ENCODE data around the gene ADCY1. TPM values are rescaled to one million over a fixed set of nuclear protein-coding genes. Genes with fewer than 3 reads are reported as not detected.

Gene ADCY1
- polyA plus RNA-seq, 4 donors, result under 0.01 to 1.0 (median 0.88) TPM; not detected in 1

DNA sequence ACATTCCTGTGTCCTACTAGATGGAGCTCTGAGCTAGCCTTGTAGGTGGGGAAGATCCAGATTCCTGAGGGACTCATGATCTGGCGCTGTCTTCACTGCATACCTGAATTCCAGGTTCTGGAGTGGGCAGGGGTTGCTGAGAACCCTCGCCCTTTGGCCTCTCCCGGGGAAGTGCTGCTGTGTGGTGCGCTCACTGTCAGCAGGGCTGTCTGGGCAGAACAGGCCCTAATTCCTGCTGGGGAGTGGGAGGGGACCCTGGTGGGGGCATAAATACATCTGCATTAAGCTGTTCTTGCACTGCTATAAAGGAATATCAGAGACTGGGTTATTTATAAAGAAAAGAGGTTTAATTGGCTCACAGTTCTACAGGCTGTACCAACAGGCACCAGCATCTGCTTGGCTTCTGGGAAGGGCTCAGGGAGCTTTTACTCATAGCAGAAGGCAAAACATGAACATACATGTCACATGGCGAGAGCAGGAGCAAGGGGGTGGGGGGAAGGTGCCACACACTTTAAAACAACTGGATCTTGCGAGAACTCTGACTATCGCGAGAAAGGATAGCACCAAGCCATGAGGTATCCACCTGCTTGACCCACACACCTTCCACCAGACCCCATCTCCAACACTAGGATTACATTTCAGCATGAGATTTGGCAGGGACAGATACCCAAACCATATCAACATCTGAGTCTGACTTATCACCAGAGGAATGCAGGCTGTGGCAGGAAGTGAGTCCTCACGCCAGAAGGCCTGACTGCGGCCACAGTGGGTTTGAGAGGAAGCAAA is 115.0 kb downstream of the ADCY1 start:
- 81 to 90% (median 84%) methylated on average over 10 of the region's 10 CpGs for WGBS, 3 donors
- Histone ChIP-seq H3K27ac (ENCODE audit: low read depth in 1 of 3, low read length in 2 of 3) (no peak overlapping the region), H3K4me1 (ENCODE audit: control insufficient read depth in 3 of 3, insufficient read depth in 2 of 3, low read depth in 1 of 3, low read length in 2 of 3) (peaks cover 0 to 8% (median 0%) of the 10 kb centered on the region in 3 donors), H3K27me3 (ENCODE audit: control insufficient read depth in 3 of 3, insufficient read depth in 3 of 3, low read length in 3 of 3) (no peaks in the 10 kb centered on the region), H3K4me3 (ENCODE audit: low read depth in 1 of 3, low read length in 3 of 3) (no peak overlapping the region), H3K9me3 (ENCODE audit: control insufficient read depth in 2 of 2, insufficient read depth in 1 of 2, low read depth in 1 of 2, low read length in 1 of 2) (no peaks in the 10 kb centered on the region), H3K36me3 (ENCODE audit: control insufficient read depth in 3 of 3, insufficient read depth in 2 of 3, low read depth in 1 of 3, low read length in 3 of 3) (no peaks in the 10 kb centered on the region)
- FAIRE-seq (no peak), DNase-seq (no peak)

GRCh38 chr7:45689797-45690761 is 115.9 kb downstream of the ADCY1 start:
- no peaks in the 10 kb centered on the region for H3K27me3 ChIP-seq (ENCODE audit: control insufficient read depth in 3 of 3, insufficient read depth in 3 of 3, low read length in 3 of 3)
- no peaks in the 10 kb centered on the region for H3K36me3 ChIP-seq (ENCODE audit: control insufficient read depth in 3 of 3, insufficient read depth in 2 of 3, low read depth in 1 of 3, low read length in 3 of 3)
- 87 to 93% (median 90%) methylated on average over 15 of the region's 15 CpGs for WGBS, 3 donors
- no peaks in the 10 kb centered on the region for H3K9me3 ChIP-seq (ENCODE audit: control insufficient read depth in 2 of 2, insufficient read depth in 1 of 2, low read depth in 1 of 2, low read length in 1 of 2)
- no peak overlapping the region for H3K27ac ChIP-seq (ENCODE audit: low read depth in 1 of 3, low read length in 2 of 3)
- DNase-seq, result no peak
- FAIRE-seq, result no peak
- no peak overlapping the region for H3K4me3 ChIP-seq (ENCODE audit: low read depth in 1 of 3, low read length in 3 of 3)
- peaks cover 0 to 8% (median 0%) of the 10 kb centered on the region in 3 donors for H3K4me1 ChIP-seq (ENCODE audit: control insufficient read depth in 3 of 3, insufficient read depth in 2 of 3, low read depth in 1 of 3, low read length in 2 of 3)

GRCh38 chr7:45690762-45691150 is 116.6 kb downstream of the ADCY1 start:
- Histone ChIP-seq H3K36me3 (ENCODE audit: control insufficient read depth in 3 of 3, insufficient read depth in 2 of 3, low read depth in 1 of 3, low read length in 3 of 3) (no peaks in the 10 kb centered on the region), H3K4me3 (ENCODE audit: low read depth in 1 of 3, low read length in 3 of 3) (no peak overlapping the region), H3K9me3 (ENCODE audit: control insufficient read depth in 2 of 2, insufficient read depth in 1 of 2, low read depth in 1 of 2, low read length in 1 of 2) (no peaks in the 10 kb centered on the region), H3K27me3 (ENCODE audit: control insufficient read depth in 3 of 3, insufficient read depth in 3 of 3, low read length in 3 of 3) (no peaks in the 10 kb centered on the region), H3K27ac (ENCODE audit: low read depth in 1 of 3, low read length in 2 of 3) (no peak overlapping the region), H3K4me1 (ENCODE audit: control insufficient read depth in 3 of 3, insufficient read depth in 2 of 3, low read depth in 1 of 3, low read length in 2 of 3) (peaks cover 0 to 8% (median 0%) of the 10 kb centered on the region in 3 donors)
- DNase-seq (no peak), FAIRE-seq (no peak)

DNA sequence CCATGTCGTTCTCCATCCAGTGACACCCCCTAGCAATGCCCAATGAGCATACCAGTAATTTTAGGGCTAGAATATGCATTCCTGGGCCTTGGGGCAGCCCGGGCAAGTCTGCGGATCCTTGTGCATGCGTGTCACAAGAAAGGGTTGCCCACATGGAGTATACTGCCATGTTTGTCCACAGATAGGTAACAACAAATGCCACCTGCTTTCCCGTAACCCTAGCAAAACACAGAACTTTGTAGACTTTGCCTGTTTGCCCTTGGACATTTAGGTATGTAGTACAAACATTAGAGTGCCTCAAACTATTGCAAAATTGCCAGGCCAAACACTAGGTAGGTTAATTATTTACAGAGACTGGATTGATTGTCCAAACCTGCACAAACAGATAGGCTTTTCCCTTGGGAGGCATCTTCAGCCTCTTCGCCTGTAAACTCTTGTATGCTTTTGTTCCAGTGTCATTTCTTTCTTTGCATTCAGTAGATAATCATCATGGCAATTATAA is 117.0 kb downstream of the ADCY1 start:
- no peaks in the 10 kb centered on the region for H3K9me3 ChIP-seq (ENCODE audit: control insufficient read depth in 2 of 2, insufficient read depth in 1 of 2, low read depth in 1 of 2, low read length in 1 of 2)
- DNase-seq, result peak; percentile 26 to 53
- H3K27ac ChIP-seq (ENCODE audit: low read depth in 1 of 3, low read length in 2 of 3), result no peak overlapping the region
- no peaks in the 10 kb centered on the region for H3K27me3 ChIP-seq (ENCODE audit: control insufficient read depth in 3 of 3, insufficient read depth in 3 of 3, low read length in 3 of 3)
- peaks cover 0 to 8% (median 0%) of the 10 kb centered on the region in 3 donors for H3K4me1 ChIP-seq (ENCODE audit: control insufficient read depth in 3 of 3, insufficient read depth in 2 of 3, low read depth in 1 of 3, low read length in 2 of 3)
- no peak for FAIRE-seq
- H3K36me3 ChIP-seq (ENCODE audit: control insufficient read depth in 3 of 3, insufficient read depth in 2 of 3, low read depth in 1 of 3, low read length in 3 of 3), result no peaks in the 10 kb centered on the region
- 59 to 84% (median 62%) methylated on average over 6 of the region's 6 CpGs for WGBS, 3 donors
- H3K4me3 ChIP-seq (ENCODE audit: low read depth in 1 of 3, low read length in 3 of 3), result no peak overlapping the region

DNA sequence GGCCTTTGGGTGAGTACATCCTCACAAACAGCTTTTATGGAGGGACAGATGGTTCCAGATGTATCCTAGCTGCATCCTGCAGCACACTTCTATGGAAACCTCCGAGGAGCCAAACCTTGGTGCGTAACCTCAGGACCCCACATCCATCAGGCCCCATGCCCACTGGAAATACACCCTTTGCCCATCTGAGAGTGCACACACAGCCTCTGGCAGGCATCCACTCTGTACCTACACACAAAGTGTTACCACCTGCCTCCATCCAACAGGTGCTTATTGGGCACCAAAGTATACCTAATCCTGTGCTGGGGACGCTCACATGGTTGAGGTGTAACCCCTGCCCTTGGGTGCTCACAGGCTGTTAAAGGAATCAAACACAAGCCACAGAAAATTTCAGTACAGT is 117.9 kb downstream of the ADCY1 start:
- FAIRE-seq, result no peak
- Histone ChIP-seq H3K4me3 (ENCODE audit: low read depth in 1 of 3, low read length in 3 of 3) (no peak overlapping the region), H3K9me3 (ENCODE audit: control insufficient read depth in 2 of 2, insufficient read depth in 1 of 2, low read depth in 1 of 2, low read length in 1 of 2) (no peaks in the 10 kb centered on the region), H3K36me3 (ENCODE audit: control insufficient read depth in 3 of 3, insufficient read depth in 2 of 3, low read depth in 1 of 3, low read length in 3 of 3) (no peaks in the 10 kb centered on the region), H3K27ac (ENCODE audit: low read depth in 1 of 3, low read length in 2 of 3) (no peak overlapping the region), H3K4me1 (ENCODE audit: control insufficient read depth in 3 of 3, insufficient read depth in 2 of 3, low read depth in 1 of 3, low read length in 2 of 3) (peaks cover 0 to 8% (median 0%) of the 10 kb centered on the region in 3 donors), H3K27me3 (ENCODE audit: control insufficient read depth in 3 of 3, insufficient read depth in 3 of 3, low read length in 3 of 3) (no peaks in the 10 kb centered on the region)
- 79 to 91% (median 91%) methylated on average over 3 of the region's 3 CpGs for WGBS, 3 donors
- no peak for DNase-seq

DNA sequence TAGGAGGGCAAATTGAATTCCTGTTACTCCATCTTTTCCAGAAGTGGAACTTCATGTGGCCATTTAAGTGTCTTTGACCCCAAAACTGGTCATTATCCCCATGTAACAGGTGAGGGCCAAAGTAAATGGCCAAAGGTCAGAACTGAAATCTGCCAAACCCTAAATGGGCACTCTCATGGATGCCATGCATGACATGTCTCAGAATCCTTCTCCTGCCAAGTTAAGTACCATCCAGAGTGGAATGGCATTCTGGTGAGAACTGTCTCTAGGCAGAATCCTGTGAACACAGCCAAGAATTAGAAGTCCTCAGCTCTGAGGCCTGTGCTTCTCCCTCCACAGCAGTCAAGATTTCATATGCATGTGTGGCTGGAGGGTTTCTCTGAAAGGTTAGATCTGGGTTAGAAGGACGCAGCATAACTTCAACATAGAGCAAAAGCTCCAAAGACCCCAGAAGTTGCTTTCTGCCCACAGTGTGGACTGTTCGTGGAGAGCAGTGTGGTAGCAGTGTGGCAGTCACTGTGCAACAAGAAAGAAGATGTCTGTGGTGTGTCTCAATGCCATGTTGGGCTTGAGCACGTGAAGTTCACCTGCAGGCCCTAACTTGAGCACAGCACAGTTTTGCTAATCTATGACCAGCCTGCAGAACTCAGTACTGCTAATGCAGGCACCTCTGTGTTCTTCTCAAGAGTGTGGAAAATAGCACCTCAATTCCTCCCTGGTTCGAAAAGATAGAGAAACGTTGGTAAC is 121.3 kb downstream of the ADCY1 start:
- no peak for DNase-seq
- FAIRE-seq, result no peak
- WGBS, 3 donors, result 76 to 84% (median 83%) methylated on average over 5 of the region's 5 CpGs
- Histone ChIP-seq H3K27me3 (ENCODE audit: control insufficient read depth in 3 of 3, insufficient read depth in 3 of 3, low read length in 3 of 3) (no peaks in the 10 kb centered on the region), H3K27ac (ENCODE audit: low read depth in 1 of 3, low read length in 2 of 3) (no peak overlapping the region), H3K4me1 (ENCODE audit: control insufficient read depth in 3 of 3, insufficient read depth in 2 of 3, low read depth in 1 of 3, low read length in 2 of 3) (peaks cover 0 to 7% (median 0%) of the 10 kb centered on the region in 3 donors), H3K9me3 (ENCODE audit: control insufficient read depth in 2 of 2, insufficient read depth in 1 of 2, low read depth in 1 of 2, low read length in 1 of 2) (no peaks in the 10 kb centered on the region), H3K36me3 (ENCODE audit: control insufficient read depth in 3 of 3, insufficient read depth in 2 of 3, low read depth in 1 of 3, low read length in 3 of 3) (no peaks in the 10 kb centered on the region), H3K4me3 (ENCODE audit: low read depth in 1 of 3, low read length in 3 of 3) (no peak overlapping the region)

- Histone ChIP-seq H3K4me1 (ENCODE audit: control insufficient read depth in 3 of 3, insufficient read depth in 2 of 3, low read depth in 1 of 3, low read length in 2 of 3) (no peaks in the 10 kb centered on the region), H3K4me3 (ENCODE audit: low read depth in 1 of 3, low read length in 3 of 3) (no peak overlapping the region), H3K9me3 (ENCODE audit: control insufficient read depth in 2 of 2, insufficient read depth in 1 of 2, low read depth in 1 of 2, low read length in 1 of 2) (no peaks in the 10 kb centered on the region), H3K27ac (ENCODE audit: low read depth in 1 of 3, low read length in 2 of 3) (no peak overlapping the region), H3K27me3 (ENCODE audit: control insufficient read depth in 3 of 3, insufficient read depth in 3 of 3, low read length in 3 of 3) (no peaks in the 10 kb centered on the region), H3K36me3 (ENCODE audit: control insufficient read depth in 3 of 3, insufficient read depth in 2 of 3, low read depth in 1 of 3, low read length in 3 of 3) (no peaks in the 10 kb centered on the region)
- FAIRE-seq, result no peak
- 70 to 84% (median 84%) methylated on average over 4 of the region's 4 CpGs for WGBS, 3 donors
- no peak for DNase-seq
Observed at GRCh38 chr7:45696476-45696875, 122.3 kb downstream of the ADCY1 start.

GRCh38 chr7:45697576-45698136 is 123.5 kb downstream of the ADCY1 start:
- no peaks in the 10 kb centered on the region for H3K9me3 ChIP-seq (ENCODE audit: control insufficient read depth in 2 of 2, insufficient read depth in 1 of 2, low read depth in 1 of 2, low read length in 1 of 2)
- no peaks in the 10 kb centered on the region for H3K27me3 ChIP-seq (ENCODE audit: control insufficient read depth in 3 of 3, insufficient read depth in 3 of 3, low read length in 3 of 3)
- H3K36me3 ChIP-seq (ENCODE audit: control insufficient read depth in 3 of 3, insufficient read depth in 2 of 3, low read depth in 1 of 3, low read length in 3 of 3), result no peaks in the 10 kb centered on the region
- FAIRE-seq, result no peak
- H3K4me1 ChIP-seq (ENCODE audit: control insufficient read depth in 3 of 3, insufficient read depth in 2 of 3, low read depth in 1 of 3, low read length in 2 of 3), result no peaks in the 10 kb centered on the region
- no peak overlapping the region for H3K27ac ChIP-seq (ENCODE audit: low read depth in 1 of 3, low read length in 2 of 3)
- DNase-seq, result no peak
- WGBS, 3 donors, result 90 to 97% (median 94%) methylated on average over 5 of the region's 5 CpGs
- no peak overlapping the region for H3K4me3 ChIP-seq (ENCODE audit: low read depth in 1 of 3, low read length in 3 of 3)
